ENCODE results near the gene C14orf93.

DNA sequence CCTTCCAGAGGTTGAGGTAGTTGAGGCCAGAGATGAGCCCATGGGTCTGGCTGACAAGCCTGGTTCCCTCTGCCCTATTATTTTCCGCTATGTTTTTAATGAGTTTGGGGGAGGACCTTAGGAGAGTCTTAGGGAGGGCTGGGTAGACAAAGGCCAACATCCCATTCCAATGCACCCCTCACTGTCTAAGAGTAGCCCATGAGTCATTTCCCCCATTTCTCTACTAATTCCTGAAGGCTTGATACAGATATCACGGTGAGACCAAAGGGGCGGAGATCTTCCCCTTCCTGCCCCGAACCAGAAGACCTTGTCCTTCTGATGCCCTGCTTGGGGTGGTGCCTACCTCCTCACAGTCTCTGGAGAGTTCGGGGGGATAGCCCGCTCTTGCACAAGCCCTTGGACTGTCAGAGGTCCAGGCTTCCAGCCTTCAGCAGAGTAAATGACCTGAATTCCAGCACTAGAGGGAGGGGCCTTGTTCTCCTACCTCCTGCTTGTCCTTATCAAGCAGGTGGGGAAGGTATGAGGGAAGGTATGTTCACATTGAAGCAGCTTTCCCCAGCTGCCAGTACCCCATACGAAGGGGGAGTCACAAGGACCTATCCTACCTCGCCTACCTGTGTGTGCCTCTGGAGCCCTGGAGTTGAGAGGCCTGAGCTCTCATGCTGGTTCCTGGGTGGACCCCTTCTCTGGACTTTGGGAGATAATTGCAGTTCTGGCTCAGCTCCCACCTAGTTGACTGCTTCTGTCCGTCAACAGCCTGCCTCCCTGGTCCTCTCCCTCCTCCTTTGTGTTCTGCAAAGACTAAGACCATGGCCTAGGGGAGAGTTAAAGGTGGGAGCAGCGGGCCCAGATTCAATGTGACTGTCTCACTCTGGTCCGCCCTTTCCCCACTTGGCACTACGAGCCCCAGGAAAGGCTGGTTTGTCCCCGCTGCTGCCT, 35.7 kb upstream of the C14orf93 start:
- TF ChIP-seq, protein P1, sequence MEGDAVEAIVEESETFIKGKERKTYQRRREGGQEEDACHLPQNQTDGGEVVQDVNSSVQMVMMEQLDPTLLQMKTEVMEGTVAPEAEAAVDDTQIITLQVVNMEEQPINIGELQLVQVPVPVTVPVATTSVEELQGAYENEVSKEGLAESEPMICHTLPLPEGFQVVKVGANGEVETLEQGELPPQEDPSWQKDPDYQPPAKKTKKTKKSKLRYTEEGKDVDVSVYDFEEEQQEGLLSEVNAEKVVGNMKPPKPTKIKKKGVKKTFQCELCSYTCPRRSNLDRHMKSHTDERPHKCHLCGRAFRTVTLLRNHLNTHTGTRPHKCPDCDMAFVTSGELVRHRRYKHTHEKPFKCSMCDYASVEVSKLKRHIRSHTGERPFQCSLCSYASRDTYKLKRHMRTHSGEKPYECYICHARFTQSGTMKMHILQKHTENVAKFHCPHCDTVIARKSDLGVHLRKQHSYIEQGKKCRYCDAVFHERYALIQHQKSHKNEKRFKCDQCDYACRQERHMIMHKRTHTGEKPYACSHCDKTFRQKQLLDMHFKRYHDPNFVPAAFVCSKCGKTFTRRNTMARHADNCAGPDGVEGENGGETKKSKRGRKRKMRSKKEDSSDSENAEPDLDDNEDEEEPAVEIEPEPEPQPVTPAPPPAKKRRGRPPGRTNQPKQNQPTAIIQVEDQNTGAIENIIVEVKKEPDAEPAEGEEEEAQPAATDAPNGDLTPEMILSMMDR (IDR thresholded peaks at IDR 0.05), result no peak
- no peak for TF ChIP-seq POLR2AphosphoS5 (IDR thresholded peaks at IDR 0.05; ENCODE audit: insufficient read depth in 1 of 2, low read depth in 1 of 2)
- TF ChIP-seq POLR2A (IDR thresholded peaks at IDR 0.05), result no peak
